DMS79 (cell line): Measurements from ENCODE around the gene TMEM120B.
"Not testable (repeated sequence)": the region's sequence is repeated elsewhere in the genome, so short reads cannot be mapped to it uniquely, and the experiment has no call there.

ENCODE experiments used
- DNase-seq: peaks from one replicate; lab custom pipeline; 2025; lab: John Stamatoyannopoulos, UW

The TMEM120B gene

GRCh38 chr12:121774968-121775474 is 62.5 kb downstream of the TMEM120B start:
- DNase-seq, result peak; percentile 13

GRCh38 chr12:121775501-121775900 is 62.9 kb downstream of the TMEM120B start:
- no peak for DNase-seq

GRCh38 chr12:121776190-121777098 is 63.9 kb downstream of the TMEM120B start:
- DNase-seq, result peak; percentile 21

DNA sequence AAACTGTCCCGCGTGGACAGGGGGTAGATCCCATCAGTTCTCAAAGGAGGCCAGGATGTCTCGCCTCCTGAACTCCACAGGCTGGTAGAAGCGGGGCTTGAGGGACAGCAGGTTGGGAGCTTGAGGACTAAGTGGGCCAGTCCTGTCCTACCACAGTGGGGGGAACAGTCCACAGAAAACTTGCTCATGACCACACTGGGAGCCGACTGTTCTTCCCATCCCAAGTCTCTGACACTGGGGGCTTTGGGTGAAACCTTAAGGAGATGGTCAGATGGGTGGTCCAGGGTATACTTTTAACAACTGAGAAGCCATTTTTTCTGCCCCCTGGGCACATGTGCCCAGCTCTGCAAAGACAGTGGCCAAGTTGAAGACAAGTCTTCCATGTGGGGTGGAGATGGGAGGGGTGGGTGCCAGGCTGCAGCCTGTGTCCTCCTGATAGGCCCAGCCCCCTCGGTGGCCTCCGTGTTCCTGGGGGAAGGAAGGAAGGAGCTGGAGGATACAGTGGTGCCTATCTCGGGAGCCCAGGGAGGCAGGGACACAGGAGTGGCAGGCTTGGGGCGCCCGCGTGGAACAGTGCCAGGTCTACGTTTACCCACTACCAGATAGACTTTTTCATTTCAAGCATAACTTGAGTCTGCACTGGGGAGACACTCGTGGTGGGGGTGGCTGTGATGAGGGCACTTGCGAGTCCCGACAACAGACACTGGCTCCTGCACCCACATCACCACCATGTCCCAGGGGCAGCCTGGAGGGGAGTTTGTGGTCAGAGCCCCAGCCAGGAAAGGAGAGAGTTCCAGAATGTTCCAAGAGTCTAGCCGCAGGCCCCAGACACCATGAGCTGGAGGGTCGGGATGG is 66.2 kb downstream of the TMEM120B start:
- no peak for DNase-seq

GRCh38 chr12:121779422-121779895 is 66.9 kb downstream of the TMEM120B start:
- no peak for DNase-seq

GRCh38 chr12:121780429-121780828 is 67.9 kb downstream of the TMEM120B start:
- no peak for DNase-seq

DNA sequence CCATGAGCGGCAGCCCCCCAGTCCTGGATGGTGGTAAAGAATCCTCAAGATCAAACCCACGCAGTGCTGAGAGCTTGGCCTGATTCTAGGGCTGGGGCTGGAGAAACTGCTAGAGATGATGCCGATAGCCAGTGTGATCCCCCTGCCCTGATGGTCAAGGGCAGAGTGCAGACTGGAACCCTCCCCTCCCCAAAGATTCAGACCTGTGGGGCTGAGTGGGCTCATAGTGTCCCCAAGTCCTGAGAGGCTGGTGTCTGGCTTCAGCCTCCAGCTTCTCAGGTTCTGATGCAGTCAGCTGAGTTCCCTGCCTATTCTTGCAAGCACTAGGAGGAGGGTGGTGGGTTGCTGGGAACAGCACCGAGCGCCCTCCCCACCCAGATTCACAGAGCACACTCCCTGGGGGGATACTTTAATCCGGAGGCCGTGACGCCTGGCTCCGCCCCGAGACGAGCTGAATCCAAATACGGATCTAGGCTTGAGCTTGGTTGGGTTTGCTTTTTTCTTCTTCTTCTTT is 69.0 kb downstream of the TMEM120B start:
- DNase-seq, result no peak

GRCh38 chr12:121781998-121782979 is 69.7 kb downstream of the TMEM120B start:
- no peak for DNase-seq

GRCh38 chr12:121783766-121784165 is 71.2 kb downstream of the TMEM120B start:
- DNase-seq, result no peak

GRCh38 chr12:121784460-121784859 is 71.9 kb downstream of the TMEM120B start:
- no peak for DNase-seq

GRCh38 chr12:121786440-121786825 is 73.9 kb downstream of the TMEM120B start:
- DNase-seq, result no peak

DNA sequence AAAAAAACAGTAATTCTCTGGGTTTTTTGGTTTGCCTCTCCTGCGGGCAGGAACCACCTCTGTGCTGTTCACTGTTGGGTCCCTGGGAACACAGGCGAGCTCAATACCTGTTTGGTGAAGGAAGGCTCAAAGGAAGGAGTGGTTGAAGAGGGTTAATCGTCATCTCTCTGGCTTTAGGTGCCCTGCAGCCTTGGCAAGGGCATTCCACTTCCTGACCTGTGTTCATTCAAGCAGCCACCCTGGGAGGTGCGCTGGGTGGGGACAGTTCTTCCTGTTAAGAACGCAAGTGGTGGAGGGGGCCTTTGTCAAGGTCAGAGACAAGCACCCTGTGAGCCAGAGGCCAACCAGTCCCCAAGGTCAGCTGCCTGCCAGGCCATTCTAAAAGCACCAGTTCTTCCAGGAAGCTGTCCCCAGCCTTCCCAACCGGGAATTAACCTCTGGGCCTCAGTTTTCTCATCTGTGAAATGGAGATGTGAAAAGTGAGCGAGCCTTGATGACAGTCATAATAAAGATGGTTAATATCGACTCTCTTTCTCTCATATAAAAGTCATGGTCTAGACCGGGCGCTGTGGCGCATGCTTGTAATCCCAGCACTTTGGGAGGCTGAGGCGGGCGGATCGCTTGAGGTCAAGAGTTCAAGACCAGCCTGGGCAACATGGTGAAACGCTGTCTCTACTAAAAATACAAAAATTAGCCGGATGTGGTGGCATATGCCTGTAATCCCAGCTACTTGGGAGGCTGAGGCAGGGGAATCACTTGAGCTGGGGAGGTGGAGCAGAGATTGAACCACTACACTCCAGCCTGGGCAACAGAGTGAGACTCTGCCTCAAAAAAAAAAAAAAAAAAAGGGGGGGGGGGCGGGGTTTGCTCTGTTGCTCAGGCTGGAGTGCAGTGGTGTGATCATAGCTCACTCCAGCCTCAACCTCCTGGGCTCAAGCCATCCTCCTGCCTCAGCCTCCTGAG is 74.8 kb downstream of the TMEM120B start:
- no peak for DNase-seq

- no peak for DNase-seq
These were observed 75.7 kb downstream of the TMEM120B start for GRCh38 chr12:121788176-121788818.

GRCh38 chr12:121789233-121789781 is 76.8 kb downstream of the TMEM120B start:
- DNase-seq, result no peak

- DNase-seq, result no peak
These were observed 77.5 kb downstream of the TMEM120B start for GRCh38 chr12:121789800-121790728.

- DNase-seq, result not testable (repeated sequence)
These were observed 78.2 kb downstream of the TMEM120B start for GRCh38 chr12:121790785-121791184.

GRCh38 chr12:121791671-121792551 is 79.4 kb downstream of the TMEM120B start:
- no peak for DNase-seq
